ENCODE results near the gene DBT.

The DBT gene

DNA sequence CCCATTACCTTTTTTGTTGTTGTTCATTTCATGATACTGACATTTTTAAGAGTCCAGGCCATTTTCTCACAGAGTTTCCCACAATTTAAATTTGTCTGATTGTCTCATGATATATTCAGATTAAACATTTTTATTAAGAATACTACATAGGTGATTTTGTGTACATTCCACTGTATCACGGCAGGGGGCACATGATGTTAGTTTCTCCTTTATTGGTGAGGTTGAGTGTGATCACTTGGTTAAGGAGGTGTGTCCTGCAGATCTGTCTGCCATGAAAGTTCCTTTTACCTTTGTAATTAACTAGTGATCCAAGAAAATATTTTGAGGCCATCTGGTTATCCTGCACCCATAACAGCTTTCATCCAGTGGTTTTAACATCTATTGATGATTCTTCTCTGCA is 28.2 kb upstream of the DBT start:
- Histone ChIP-seq H3K9me2 (replicated peaks; ENCODE audit: insufficient read depth, low read length) (no peaks in the 10 kb centered on the region), H3K36me3 (ENCODE audit: low read length) (peaks cover 63% of the 10 kb centered on the region), H3K27me3 (ENCODE audit: low read length) (no peaks in the 10 kb centered on the region), H3K4me2 (ENCODE audit: low read depth, low read length, poor library complexity, severe bottlenecking) (no peak overlapping the region), H2AFZ (ENCODE audit: low read depth, low read length, severe bottlenecking) (no peak overlapping the region), H3K9ac (ENCODE audit: low read length) (no peak overlapping the region), H3K79me2 (ENCODE audit: insufficient read depth, low read length) (0 out of 2 replicates have a peak, but pooled peaks cover 7% of the 10 kb centered on the region), H3K9me3 (ENCODE audit: insufficient read depth, low read length) (no peaks in the 10 kb centered on the region), H3K27ac (ENCODE audit: low read depth, low read length) (no peak overlapping the region), H3F3A (ENCODE audit: insufficient read depth) (peaks cover 8% of the 10 kb centered on the region; the same call in 1 of the 2 replicates), H4K20me1 (ENCODE audit: low read depth, low read length) (no peaks in the 10 kb centered on the region), H3K4me3 (ENCODE audit: insufficient read depth, low read length, poor library complexity, severe bottlenecking) (no peak overlapping the region)
- TF ChIP-seq, protein P1, sequence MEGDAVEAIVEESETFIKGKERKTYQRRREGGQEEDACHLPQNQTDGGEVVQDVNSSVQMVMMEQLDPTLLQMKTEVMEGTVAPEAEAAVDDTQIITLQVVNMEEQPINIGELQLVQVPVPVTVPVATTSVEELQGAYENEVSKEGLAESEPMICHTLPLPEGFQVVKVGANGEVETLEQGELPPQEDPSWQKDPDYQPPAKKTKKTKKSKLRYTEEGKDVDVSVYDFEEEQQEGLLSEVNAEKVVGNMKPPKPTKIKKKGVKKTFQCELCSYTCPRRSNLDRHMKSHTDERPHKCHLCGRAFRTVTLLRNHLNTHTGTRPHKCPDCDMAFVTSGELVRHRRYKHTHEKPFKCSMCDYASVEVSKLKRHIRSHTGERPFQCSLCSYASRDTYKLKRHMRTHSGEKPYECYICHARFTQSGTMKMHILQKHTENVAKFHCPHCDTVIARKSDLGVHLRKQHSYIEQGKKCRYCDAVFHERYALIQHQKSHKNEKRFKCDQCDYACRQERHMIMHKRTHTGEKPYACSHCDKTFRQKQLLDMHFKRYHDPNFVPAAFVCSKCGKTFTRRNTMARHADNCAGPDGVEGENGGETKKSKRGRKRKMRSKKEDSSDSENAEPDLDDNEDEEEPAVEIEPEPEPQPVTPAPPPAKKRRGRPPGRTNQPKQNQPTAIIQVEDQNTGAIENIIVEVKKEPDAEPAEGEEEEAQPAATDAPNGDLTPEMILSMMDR (IDR thresholded peaks at IDR 0.05; ENCODE audit: insufficient read depth, low read length, poor library complexity, severe bottlenecking), result no peak
- no peak for TF ChIP-seq EZH2phosphoT487 (conservative IDR thresholded peaks at IDR 0.05; ENCODE audit: low read length)

DNA sequence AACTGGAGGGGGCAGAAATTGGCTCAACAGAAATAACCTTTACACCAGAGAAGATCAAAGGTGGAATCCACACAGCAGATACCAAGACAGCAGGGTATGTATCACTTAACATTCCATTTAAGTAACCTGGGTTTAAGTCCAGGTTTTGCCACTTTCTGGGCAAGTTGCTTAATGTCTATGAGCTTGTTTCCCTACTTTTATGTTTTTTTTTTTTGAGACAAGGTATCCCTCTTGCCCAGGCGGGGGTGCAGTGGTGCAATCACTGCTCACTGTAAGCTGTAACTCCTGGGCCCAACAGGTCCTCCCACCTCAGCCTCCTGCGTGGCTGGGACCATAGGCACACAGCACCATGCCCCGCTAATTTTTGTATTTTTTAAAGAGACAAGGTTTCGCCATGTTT is 18.6 kb upstream of the DBT start:
- Histone ChIP-seq H3K27me3 (ENCODE audit: low read length) (no peaks in the 10 kb centered on the region), H2AFZ (ENCODE audit: low read depth, low read length, severe bottlenecking) (no peak overlapping the region), H3K9ac (ENCODE audit: low read length) (no peak overlapping the region), H3K27ac (ENCODE audit: low read depth, low read length) (no peak overlapping the region), H3K9me3 (ENCODE audit: insufficient read depth, low read length) (no peaks in the 10 kb centered on the region), H3K36me3 (ENCODE audit: low read length) (peaks cover 33% of the 10 kb centered on the region), H3F3A (ENCODE audit: insufficient read depth) (no peaks in the 10 kb centered on the region), H4K20me1 (ENCODE audit: low read depth, low read length) (peaks cover 4% of the 10 kb centered on the region; the same call in 1 of the 2 replicates), H3K79me2 (ENCODE audit: insufficient read depth, low read length) (peaks cover 31% of the 10 kb centered on the region), H3K9me2 (replicated peaks; ENCODE audit: insufficient read depth, low read length) (no peaks in the 10 kb centered on the region), H3K4me3 (ENCODE audit: insufficient read depth, low read length, poor library complexity, severe bottlenecking) (no peak overlapping the region), H3K4me2 (ENCODE audit: low read depth, low read length, poor library complexity, severe bottlenecking) (no peak overlapping the region)
- TF ChIP-seq, protein P1 (IDR thresholded peaks at IDR 0.05; ENCODE audit: insufficient read depth, low read length, poor library complexity, severe bottlenecking), result no peak

DNA sequence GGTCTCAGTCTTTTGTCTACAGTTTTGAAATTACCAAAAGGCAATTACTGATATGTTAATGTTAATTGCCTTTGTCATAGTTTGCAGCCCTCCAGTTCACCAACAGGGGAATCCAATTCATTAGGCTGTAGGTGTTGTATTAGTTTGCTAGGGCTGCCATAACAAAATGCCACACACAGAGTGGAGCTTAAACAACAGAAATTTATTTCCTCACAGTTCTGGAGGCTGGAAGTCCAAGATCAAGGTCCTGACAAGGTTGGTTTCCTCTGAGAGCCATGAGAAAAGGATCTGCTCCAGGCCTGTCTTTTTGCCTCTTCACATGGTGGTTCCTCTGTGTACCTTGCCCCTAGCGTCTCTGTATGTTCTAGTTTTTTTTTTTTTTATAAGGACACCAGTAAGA is 17.6 kb upstream of the DBT start:
- Histone ChIP-seq H3K27me3 (ENCODE audit: low read length) (no peaks in the 10 kb centered on the region), H2AFZ (ENCODE audit: low read depth, low read length, severe bottlenecking) (no peak overlapping the region), H3K9ac (ENCODE audit: low read length) (peak overlapping the region; percentile 95), H3K79me2 (ENCODE audit: insufficient read depth, low read length) (peaks cover 31% of the 10 kb centered on the region), H4K20me1 (ENCODE audit: low read depth, low read length) (peaks cover 4% of the 10 kb centered on the region; the same call in 1 of the 2 replicates), H3K9me3 (ENCODE audit: insufficient read depth, low read length) (no peaks in the 10 kb centered on the region), H3K4me3 (ENCODE audit: insufficient read depth, low read length, poor library complexity, severe bottlenecking) (peak overlapping the region; percentile 98), H3F3A (ENCODE audit: insufficient read depth) (no peaks in the 10 kb centered on the region; the same call in 1 of the 2 replicates), H3K4me2 (ENCODE audit: low read depth, low read length, poor library complexity, severe bottlenecking) (peak overlapping the region; percentile 98), H3K36me3 (ENCODE audit: low read length) (peaks cover 27% of the 10 kb centered on the region), H3K9me2 (replicated peaks; ENCODE audit: insufficient read depth, low read length) (no peaks in the 10 kb centered on the region), H3K27ac (ENCODE audit: low read depth, low read length) (no peak overlapping the region)
- TF ChIP-seq, protein P1 (IDR thresholded peaks at IDR 0.05; ENCODE audit: insufficient read depth, low read length, poor library complexity, severe bottlenecking), result no peak
- TF ChIP-seq EZH2phosphoT487 (conservative IDR thresholded peaks at IDR 0.05; ENCODE audit: low read length), result no peak

Measured in SU-DHL-6 (cell line).